CD4-positive, alpha-beta T cell treated with Interleukin-17A for 1 hour (primary cell): Measurements from ENCODE around the gene MDM2.
"Not testable (repeated sequence)": the region's sequence is repeated elsewhere in the genome, so short reads cannot be mapped to it uniquely, and the experiment has no call there.

ENCODE experiments used
- DNase-seq: peaks from one replicate; pipeline ENCODE4 v3.0.0-alpha.2; 2020

MDM2 gene

GRCh38 chr12:68828672-68829068 lies 20.7 kb downstream of the MDM2 start:
- no peak for DNase-seq

GRCh38 chr12:68831272-68831671 lies 23.3 kb downstream of the MDM2 start:
- DNase-seq: no peak

- no peak for DNase-seq
These were observed 23.9 kb downstream of the MDM2 start for GRCh38 chr12:68831751-68832503.

GRCh38 chr12:68832504-68832867 lies 24.5 kb downstream of the MDM2 start:
- no peak for DNase-seq

DNA sequence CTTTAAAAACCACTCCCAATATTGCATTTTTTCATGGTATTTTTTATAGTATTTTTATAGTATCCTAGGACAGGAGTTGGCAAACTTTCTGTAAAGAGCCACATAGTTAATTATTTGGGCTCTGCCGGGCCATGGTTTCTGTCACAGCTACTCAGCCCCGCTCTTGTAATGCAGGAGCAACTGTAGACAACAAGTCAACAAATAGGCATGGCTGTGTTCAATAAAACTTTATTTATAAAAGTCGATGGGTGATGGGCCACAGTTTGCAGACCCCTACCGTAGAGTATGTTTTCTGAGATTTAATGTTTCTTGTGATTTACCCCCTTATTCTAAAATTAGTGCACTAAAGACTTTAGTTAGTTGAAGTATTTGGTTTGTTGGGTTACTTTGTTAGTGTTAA lies 25.5 kb downstream of the MDM2 start:
- DNase-seq: no peak

DNA sequence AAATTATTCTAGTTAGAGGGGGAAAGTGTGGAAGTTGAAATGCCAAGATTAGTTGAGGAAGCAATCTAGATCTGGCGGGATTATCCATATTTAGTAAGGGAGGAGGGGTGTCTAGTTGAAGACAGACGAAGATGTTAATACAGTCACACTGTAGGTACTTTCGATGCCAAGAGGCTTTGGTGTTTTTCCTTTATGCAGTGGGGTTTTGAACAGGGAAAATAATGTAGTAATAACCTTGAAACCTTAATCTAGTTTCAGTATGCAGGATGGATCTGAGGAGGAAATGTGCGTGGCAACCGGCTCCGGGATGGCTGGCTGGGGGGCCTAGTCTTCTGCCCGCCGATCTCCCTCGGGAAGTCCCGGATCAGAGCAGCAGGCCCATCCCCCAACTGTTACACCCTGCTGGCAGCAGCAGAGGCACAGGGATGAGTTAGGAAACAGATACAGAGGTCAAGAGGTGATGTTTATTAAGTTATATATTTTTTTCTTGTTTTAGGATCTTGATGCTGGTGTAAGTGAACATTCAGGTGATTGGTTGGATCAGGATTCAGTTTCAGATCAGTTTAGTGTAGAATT lies 27.4 kb downstream of the MDM2 start:
- DNase-seq: no peak

DNA sequence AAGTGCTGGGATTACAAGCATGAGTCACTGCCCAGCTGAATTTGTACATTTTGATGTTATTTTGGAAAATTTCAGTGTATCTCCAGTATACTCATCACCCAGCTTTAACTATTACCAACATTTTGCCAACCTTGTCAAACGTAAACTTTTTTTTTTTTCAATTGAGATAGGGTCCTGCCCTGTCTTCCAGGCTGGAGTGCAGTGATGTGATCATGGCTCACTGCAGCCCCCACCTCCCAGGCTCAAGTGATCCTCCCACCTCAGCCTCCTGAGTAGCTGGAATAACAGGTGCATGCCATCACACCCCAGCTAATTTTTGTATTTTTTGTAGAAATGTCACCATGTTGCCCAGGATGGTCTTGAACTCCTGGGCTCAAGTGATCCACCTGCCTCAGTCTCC lies 29.2 kb downstream of the MDM2 start:
- DNase-seq: no peak

- DNase-seq: no peak
These were observed 30.3 kb downstream of the MDM2 start for GRCh38 chr12:68838046-68838886.

- no peak for DNase-seq
These were observed 31.5 kb downstream of the MDM2 start for GRCh38 chr12:68839183-68840147.

DNA sequence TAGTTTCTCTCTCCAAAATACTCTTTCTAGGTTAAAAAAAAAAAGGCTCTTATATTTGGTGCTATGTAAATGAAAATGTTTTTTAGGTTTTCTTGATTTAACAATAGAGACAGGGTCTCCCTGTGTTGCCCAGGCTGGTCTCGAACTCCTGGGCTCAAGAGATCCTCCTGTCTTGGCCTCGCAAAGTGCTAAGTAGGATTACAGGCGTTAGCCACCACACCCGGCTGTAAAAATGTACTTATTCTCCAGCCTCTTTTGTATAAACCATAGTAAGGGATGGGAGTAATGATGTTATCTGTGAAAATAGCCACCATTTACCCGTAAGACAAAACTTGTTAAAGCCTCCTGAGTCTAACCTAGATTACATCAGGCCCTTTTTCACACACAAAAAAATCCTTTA lies 33.2 kb downstream of the MDM2 start:
- not testable (repeated sequence) for DNase-seq

GRCh38 chr12:68841717-68842116 lies 33.7 kb downstream of the MDM2 start:
- no peak for DNase-seq

GRCh38 chr12:68842123-68842522 lies 34.1 kb downstream of the MDM2 start:
- no peak for DNase-seq

- DNase-seq: no peak
These were observed 35.0 kb downstream of the MDM2 start for GRCh38 chr12:68842784-68843567.

DNA sequence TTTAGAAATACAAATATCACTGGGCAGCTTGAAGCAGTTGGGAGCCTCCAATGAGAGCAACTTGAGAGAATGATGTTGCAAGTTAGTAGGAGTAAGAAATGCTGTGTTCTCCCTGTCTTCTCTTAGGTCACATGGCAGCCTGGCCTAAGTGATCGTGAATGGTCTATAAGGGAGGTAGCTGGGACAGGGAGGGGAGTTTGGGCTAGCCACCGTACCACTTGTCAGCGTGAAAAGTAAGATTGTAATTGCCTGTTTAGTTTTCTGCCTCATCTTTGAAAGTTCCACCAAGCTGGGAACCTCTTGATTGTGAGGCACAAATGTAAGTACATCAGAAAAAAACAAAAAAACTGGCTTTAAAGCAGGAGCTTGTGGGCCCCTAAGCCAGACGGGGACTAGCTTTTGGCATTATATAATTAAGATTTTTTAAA lies 36.4 kb downstream of the MDM2 start:
- DNase-seq: no peak

DNA sequence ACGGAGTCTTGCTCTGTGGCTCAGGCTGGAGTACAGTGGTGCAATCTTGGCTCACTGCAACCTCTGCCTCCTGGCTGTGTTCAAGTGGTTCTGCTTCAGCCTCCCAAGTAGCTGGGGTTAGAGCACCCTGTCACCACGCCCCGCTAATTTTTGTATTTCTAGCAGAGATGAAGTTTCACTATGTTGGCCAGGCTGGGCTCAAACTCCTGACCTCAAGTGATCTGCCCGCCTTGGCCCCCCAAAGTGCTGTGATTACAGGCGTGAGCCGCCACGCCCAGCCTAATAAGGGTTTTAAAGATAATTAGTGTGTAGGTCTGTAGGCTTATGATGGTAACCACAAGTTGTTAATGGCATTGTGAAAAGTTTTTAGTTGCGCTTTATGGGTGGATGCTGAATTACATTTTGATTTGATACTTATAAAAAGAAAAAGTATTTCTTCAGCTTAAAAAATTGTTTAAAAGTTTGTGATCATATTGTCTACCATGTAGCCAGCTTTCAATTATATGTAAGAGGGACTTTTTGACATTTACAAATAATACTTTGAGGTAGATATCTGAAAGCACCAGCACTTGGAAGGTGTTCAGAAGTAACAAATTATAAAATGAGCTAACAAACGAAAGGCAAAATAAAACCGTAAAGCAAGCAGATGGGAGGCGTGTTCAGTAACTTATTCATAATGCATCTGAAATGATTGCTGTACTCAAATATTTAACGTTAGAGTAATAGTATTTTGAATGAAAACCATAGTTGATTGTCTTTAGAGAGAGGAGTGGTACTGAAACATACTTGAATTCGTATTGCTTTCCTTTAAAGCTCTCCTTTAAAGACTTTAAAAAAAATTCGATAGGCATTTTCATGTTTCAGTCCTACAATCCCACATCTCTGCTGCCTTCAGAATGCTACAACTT lies 37.1 kb downstream of the MDM2 start:
- DNase-seq: no peak

- no peak for DNase-seq
These were observed 38.8 kb downstream of the MDM2 start for GRCh38 chr12:68846811-68847210.

GRCh38 chr12:68850390-68850789 lies 42.4 kb downstream of the MDM2 start:
- no peak for DNase-seq

- no peak for DNase-seq
These were observed 43.8 kb downstream of the MDM2 start for GRCh38 chr12:68851592-68852306.

GRCh38 chr12:68853396-68854077 lies 45.6 kb downstream of the MDM2 start:
- DNase-seq: no peak

GRCh38 chr12:68854078-68854468 lies 46.1 kb downstream of the MDM2 start:
- no peak for DNase-seq
